ENCODE measurements around the gene ABCC9.

Gene ABCC9

GRCh38 chr12:21940549-21941505 lies at the start of gene ABCC9:
Gene ABCC9 (minus strand): TSS chr12:21941426. CDS start chr12:21936674, 4,752 bp downstream.
- DNase-seq (ENCODE audit: low spot score), result peak; percentile 81

- DNase-seq (ENCODE audit: low spot score), result no peak
Measured at GRCh38 chr12:21989819-21990412, 48.7 kb upstream of the ABCC9 start.

GRCh38 chr12:21988619-21989018 lies 47.4 kb upstream of the ABCC9 start:
- no peak for DNase-seq (ENCODE audit: low spot score)

- DNase-seq (ENCODE audit: low spot score), result no peak
Measured at GRCh38 chr12:21987755-21988154, 46.5 kb upstream of the ABCC9 start.

GRCh38 chr12:21985155-21985554 lies 43.9 kb upstream of the ABCC9 start:
- DNase-seq (ENCODE audit: low spot score), result no peak

GRCh38 chr12:21984375-21984774 lies 43.1 kb upstream of the ABCC9 start:
- no peak for DNase-seq (ENCODE audit: low spot score)

GRCh38 chr12:21983095-21983494 lies 41.9 kb upstream of the ABCC9 start:
- DNase-seq (ENCODE audit: low spot score), result no peak

- no peak for DNase-seq (ENCODE audit: low spot score)
Measured at GRCh38 chr12:21980544-21980943, 39.3 kb upstream of the ABCC9 start.

- DNase-seq (ENCODE audit: low spot score), result no peak
Measured at GRCh38 chr12:21975293-21975692, 34.1 kb upstream of the ABCC9 start.

- DNase-seq (ENCODE audit: low spot score), result no peak
Measured at GRCh38 chr12:21973221-21973620, 32.0 kb upstream of the ABCC9 start.

GRCh38 chr12:21972055-21972454 lies 30.8 kb upstream of the ABCC9 start:
- DNase-seq (ENCODE audit: low spot score), result no peak

GRCh38 chr12:21971344-21971743 lies 30.1 kb upstream of the ABCC9 start:
- no peak for DNase-seq (ENCODE audit: low spot score)

- DNase-seq (ENCODE audit: low spot score), result no peak
Measured at GRCh38 chr12:21962821-21963220, 21.6 kb upstream of the ABCC9 start.

- DNase-seq (ENCODE audit: low spot score), result no peak
Measured at GRCh38 chr12:21962236-21962635, 21.0 kb upstream of the ABCC9 start.

GRCh38 chr12:21950649-21951048 lies 9.4 kb upstream of the ABCC9 start:
- DNase-seq (ENCODE audit: low spot score), result no peak

GRCh38 chr12:21949036-21949435 lies 7.8 kb upstream of the ABCC9 start:
- no peak for DNase-seq (ENCODE audit: low spot score)

- DNase-seq (ENCODE audit: low spot score), result no peak
Measured at GRCh38 chr12:21946983-21947382, 5.8 kb upstream of the ABCC9 start.

- DNase-seq (ENCODE audit: low spot score), result no peak
Measured at GRCh38 chr12:21945002-21945401, 3.8 kb upstream of the ABCC9 start.

GRCh38 chr12:21942377-21942703 lies 1.1 kb upstream of the ABCC9 start:
- no peak for DNase-seq (ENCODE audit: low spot score)

- peak; percentile 70 for DNase-seq (ENCODE audit: low spot score)
Measured at GRCh38 chr12:21941506-21942376, 515 bp upstream of the ABCC9 start.

GRCh38 chr12:21939435-21939834 lies 1.8 kb downstream of the ABCC9 start:
- no peak for DNase-seq (ENCODE audit: low spot score)

GRCh38 chr12:21938879-21939278 lies 2.3 kb downstream of the ABCC9 start:
- DNase-seq (ENCODE audit: low spot score), result no peak

- DNase-seq (ENCODE audit: low spot score), result no peak
Measured at GRCh38 chr12:21934173-21934572, 7.1 kb downstream of the ABCC9 start.

All from left forelimb (tissue), 1 donor.